ENCODE results near the gene SERPINB5.
A peak's percentile ranks its signal among the peaks of the same experiment; 100 is the strongest.
"Not testable (repeated sequence)": the region's sequence is repeated elsewhere in the genome, so short reads cannot be mapped to it uniquely, and the experiment has no call there.

The SERPINB5 gene

DNA sequence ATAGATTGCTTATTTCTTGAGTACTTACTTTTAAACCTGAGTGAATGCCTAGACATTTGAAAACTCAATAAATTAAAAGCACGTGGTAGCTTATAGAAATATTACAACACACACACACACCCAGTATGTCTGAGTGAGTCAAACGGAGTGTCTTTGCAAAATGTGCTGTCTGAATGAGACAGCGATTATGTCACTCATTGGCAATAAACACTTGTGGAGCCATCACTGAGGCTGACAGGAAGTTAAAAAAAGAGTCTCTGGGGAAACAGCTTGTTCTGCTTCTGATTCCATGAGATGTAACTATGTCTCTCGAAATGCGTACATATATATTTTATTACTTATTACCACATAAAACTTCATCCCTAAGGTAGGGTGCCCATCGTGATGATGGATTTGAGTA is 32.2 kb upstream of the SERPINB5 start:
- TF ChIP-seq POU2F2 (IDR thresholded peaks at IDR 0.05; ENCODE audit: low read depth, low read length): no peak
- TF ChIP-seq TAF1 (IDR thresholded peaks at IDR 0.05; ENCODE audit: low read depth, low read length): no peak
- no peak for TF ChIP-seq SPI1 (IDR thresholded peaks at IDR 0.05; ENCODE audit: low read depth, low read length)
- TF ChIP-seq PAX5 (IDR thresholded peaks at IDR 0.05; ENCODE audit: insufficient read depth, low read length, severe bottlenecking): no peak
- TF ChIP-seq POLR2AphosphoS5 (IDR thresholded peaks at IDR 0.05; ENCODE audit: low read depth, low read length): no peak
- no peak for TF ChIP-seq POLR2A (IDR thresholded peaks at IDR 0.05; ENCODE audit: low read depth, low read length)
- FAIRE-seq: peak; percentile 38
- no peak for DNase-seq (ENCODE audit: insufficient read length, low spot score)

DNA sequence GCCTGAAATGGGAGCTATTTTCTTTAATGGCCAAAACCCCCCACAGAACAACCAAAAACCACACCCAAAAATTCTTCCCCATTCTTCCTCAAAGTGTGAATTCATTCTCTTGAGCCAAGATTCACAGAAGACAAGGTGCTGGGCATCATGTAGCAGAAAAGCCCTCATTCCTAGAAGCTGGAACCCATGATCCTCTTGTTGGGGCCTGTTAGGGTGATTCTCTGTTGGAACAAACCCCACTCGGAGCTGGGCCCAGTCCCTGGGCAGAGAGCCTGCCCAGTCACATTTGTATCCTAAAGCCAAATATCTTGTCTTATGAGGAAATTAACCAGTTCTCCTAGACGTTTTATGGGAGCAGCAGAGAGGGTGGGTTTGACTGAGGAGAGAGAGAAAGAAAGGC is 31.7 kb upstream of the SERPINB5 start:
- DNase-seq (ENCODE audit: insufficient read length, low spot score) (no peak), FAIRE-seq (peak; percentile 57)
- no peak for TF ChIP-seq SPI1 (IDR thresholded peaks at IDR 0.05; ENCODE audit: low read depth, low read length)
- no peak for TF ChIP-seq POLR2AphosphoS5 (IDR thresholded peaks at IDR 0.05; ENCODE audit: low read depth, low read length)
- no peak for TF ChIP-seq TAF1 (IDR thresholded peaks at IDR 0.05; ENCODE audit: low read depth, low read length)
- TF ChIP-seq POLR2A (IDR thresholded peaks at IDR 0.05; ENCODE audit: low read depth, low read length): no peak
- TF ChIP-seq PAX5 (IDR thresholded peaks at IDR 0.05; ENCODE audit: insufficient read depth, low read length, severe bottlenecking): no peak
- TF ChIP-seq POU2F2 (IDR thresholded peaks at IDR 0.05; ENCODE audit: low read depth, low read length): no peak

DNA sequence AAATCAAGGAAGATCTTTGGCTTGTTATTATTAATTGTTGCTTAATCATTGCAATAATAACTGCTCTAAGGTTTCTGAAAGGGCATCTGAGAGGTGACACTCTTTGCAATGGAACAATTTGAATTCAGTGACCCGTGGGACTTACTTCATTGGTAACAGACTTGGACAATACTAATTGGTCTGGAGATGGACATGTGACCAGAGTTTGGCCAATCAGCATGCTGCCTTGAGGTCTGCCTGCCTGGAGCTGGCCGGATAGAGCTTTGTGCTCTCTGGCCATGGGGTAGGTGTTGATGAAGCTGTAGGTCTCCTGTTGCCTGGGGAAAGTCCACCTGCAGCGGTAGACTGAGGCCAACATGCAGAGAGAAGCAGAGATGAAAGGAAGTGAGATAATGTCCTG is 30.5 kb upstream of the SERPINB5 start:
- FAIRE-seq: peak; percentile 38
- no peak for DNase-seq (ENCODE audit: insufficient read length, low spot score)
- TF ChIP-seq POU2F2 (IDR thresholded peaks at IDR 0.05; ENCODE audit: low read depth, low read length) (no peak), POLR2A (IDR thresholded peaks at IDR 0.05; ENCODE audit: low read depth, low read length) (no peak), PAX5 (IDR thresholded peaks at IDR 0.05; ENCODE audit: insufficient read depth, low read length, severe bottlenecking) (no peak), TAF1 (IDR thresholded peaks at IDR 0.05; ENCODE audit: low read depth, low read length) (no peak), POLR2AphosphoS5 (IDR thresholded peaks at IDR 0.05; ENCODE audit: low read depth, low read length) (no peak), SPI1 (IDR thresholded peaks at IDR 0.05; ENCODE audit: low read depth, low read length) (no peak)

DNA sequence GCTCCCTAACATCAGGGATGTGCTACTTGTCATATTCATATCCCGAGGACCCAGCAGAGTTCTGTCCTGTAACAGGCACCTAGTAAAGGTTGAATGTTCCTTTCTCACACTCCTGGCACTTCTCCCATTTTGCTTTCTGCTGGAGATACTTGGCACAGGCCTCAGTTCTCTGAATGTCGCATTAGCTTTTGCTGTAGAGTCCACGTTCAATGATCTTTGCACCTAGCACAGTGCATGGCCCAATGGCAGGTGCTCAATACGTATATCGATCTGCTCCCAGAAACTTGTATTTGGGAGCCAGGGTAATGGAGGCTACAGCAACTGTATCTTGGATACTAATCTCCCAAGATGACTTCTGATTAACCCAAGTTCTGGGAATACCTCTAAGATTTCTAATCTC is 29.7 kb upstream of the SERPINB5 start:
- FAIRE-seq (no peak), DNase-seq (ENCODE audit: insufficient read length, low spot score) (no peak)
- TF ChIP-seq PAX5 (IDR thresholded peaks at IDR 0.05; ENCODE audit: insufficient read depth, low read length, severe bottlenecking): no peak
- TF ChIP-seq SPI1 (IDR thresholded peaks at IDR 0.05; ENCODE audit: low read depth, low read length): no peak
- TF ChIP-seq POLR2AphosphoS5 (IDR thresholded peaks at IDR 0.05; ENCODE audit: low read depth, low read length): no peak
- TF ChIP-seq POU2F2 (IDR thresholded peaks at IDR 0.05; ENCODE audit: low read depth, low read length): no peak
- no peak for TF ChIP-seq TAF1 (IDR thresholded peaks at IDR 0.05; ENCODE audit: low read depth, low read length)
- TF ChIP-seq POLR2A (IDR thresholded peaks at IDR 0.05; ENCODE audit: low read depth, low read length): no peak

DNA sequence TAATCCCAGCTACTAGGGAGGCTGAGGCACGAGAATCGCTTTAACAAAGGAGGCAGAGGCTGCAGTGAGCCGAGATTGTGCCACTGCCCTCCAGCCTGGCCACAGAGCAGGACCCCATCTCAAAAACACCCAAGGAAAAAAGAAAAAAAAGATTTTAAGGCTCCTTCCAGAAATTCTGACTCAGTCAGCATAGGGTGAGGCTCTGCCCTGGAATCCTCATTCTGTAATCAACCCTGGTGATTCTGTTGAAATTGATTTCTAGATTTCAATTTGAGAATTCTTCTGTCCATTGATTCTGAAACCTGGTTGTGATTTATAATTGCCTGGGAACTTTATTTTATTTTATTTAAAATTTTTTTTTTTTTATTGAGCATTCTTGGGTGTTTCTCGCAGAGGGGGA is 27.3 kb upstream of the SERPINB5 start:
- no peak for FAIRE-seq
- TF ChIP-seq POLR2A (IDR thresholded peaks at IDR 0.05; ENCODE audit: low read depth, low read length) (no peak), SPI1 (IDR thresholded peaks at IDR 0.05; ENCODE audit: low read depth, low read length) (no peak), TAF1 (IDR thresholded peaks at IDR 0.05; ENCODE audit: low read depth, low read length) (no peak), POU2F2 (IDR thresholded peaks at IDR 0.05; ENCODE audit: low read depth, low read length) (no peak), PAX5 (IDR thresholded peaks at IDR 0.05; ENCODE audit: insufficient read depth, low read length, severe bottlenecking) (no peak), POLR2AphosphoS5 (IDR thresholded peaks at IDR 0.05; ENCODE audit: low read depth, low read length) (no peak)
- no peak for DNase-seq (ENCODE audit: insufficient read length, low spot score)

DNA sequence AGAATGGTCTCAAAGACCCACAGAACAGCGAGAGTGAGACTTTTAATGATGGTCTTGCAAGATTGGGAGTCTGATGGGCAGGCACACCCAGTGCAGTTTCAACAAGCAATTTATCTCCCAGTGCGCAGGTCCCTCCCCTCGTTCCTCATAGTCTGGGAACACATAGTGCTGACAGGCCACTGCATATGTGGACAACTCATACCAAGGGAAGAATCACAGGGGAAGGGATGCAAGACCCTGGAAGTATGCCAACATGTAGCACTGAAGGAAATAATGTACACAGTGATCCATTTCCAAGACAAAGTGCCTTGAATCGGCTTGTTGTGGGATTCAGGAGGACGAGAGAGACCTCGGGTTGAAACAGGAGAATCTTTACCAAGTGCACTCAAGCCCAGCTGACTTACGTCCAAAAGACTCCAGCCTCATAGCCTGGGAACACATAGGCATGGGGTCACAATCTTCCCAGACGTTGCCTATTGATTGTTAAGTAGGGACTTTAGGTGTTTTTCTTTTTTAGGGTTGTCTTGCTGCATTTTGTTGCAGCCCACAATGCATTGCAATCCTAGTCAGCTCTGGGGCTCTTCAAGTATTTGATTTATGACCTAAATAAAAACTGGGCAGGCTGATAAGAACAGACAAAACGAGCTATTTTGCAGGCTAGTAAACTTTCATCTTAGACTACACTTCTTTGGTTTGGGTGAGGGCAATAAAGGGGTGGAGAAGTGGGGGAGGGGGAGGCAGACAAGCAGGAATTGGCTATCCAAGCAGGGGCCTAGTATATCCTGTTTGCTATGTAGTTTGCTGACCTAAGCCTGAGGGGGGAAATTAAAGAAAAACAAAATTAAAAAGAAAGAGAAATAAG is 24.7 kb upstream of the SERPINB5 start:
- no peak for TF ChIP-seq PAX5 (IDR thresholded peaks at IDR 0.05; ENCODE audit: insufficient read depth, low read length, severe bottlenecking)
- no peak for TF ChIP-seq POLR2AphosphoS5 (IDR thresholded peaks at IDR 0.05; ENCODE audit: low read depth, low read length)
- no peak for TF ChIP-seq POU2F2 (IDR thresholded peaks at IDR 0.05; ENCODE audit: low read depth, low read length)
- TF ChIP-seq TAF1 (IDR thresholded peaks at IDR 0.05; ENCODE audit: low read depth, low read length): no peak
- no peak for TF ChIP-seq POLR2A (IDR thresholded peaks at IDR 0.05; ENCODE audit: low read depth, low read length)
- no peak for TF ChIP-seq SPI1 (IDR thresholded peaks at IDR 0.05; ENCODE audit: low read depth, low read length)
- no peak for FAIRE-seq

DNA sequence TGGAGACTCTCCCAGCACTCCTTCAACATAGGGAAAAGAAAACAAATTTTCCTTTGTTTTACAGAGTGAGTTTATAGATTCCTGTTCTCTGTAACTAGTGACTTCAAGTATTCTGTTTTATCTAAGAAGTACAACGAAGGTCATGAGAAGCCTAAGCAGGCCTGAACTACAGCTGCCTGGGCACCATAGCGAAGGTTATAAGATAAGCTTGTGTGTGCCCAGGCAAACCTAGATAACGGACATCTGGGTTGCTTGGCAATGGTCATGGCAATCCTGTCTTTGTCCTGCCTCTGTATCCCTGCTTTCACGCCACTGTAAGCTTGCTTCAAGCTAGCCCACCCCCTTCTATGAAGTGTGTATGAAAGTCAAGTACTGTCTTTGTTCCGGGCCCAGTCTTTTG is 24.0 kb upstream of the SERPINB5 start:
- not testable (repeated sequence) for DNase-seq (ENCODE audit: insufficient read length, low spot score)

More for the DNA sequence above, 24.7 kb upstream of the SERPINB5 start:
- no peak for DNase-seq (ENCODE audit: insufficient read length, low spot score)

DNA sequence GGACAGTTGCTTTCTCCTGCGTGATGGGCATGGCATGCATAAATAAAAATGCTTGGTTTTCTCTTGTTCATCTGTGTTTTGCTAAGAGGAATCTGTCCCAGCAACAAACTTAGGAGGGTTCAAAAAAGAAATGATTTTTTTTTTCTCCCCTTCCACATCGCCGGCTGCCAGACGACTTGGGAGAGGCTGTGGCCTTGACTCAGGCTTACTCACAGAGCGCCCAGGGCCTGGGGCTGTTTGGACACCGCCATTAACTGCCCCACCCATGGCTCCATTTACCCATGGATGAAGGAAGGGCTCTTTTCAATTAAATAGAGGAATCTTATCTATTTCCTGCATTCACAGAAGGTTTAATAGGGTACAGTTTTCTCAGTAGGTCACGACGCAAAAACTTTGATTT is 22.3 kb upstream of the SERPINB5 start:
- no peak for DNase-seq (ENCODE audit: insufficient read length, low spot score)
- TF ChIP-seq POLR2AphosphoS5 (IDR thresholded peaks at IDR 0.05; ENCODE audit: low read depth, low read length) (no peak), POU2F2 (IDR thresholded peaks at IDR 0.05; ENCODE audit: low read depth, low read length) (no peak), PAX5 (IDR thresholded peaks at IDR 0.05; ENCODE audit: insufficient read depth, low read length, severe bottlenecking) (no peak), SPI1 (IDR thresholded peaks at IDR 0.05; ENCODE audit: low read depth, low read length) (no peak), TAF1 (IDR thresholded peaks at IDR 0.05; ENCODE audit: low read depth, low read length) (no peak), POLR2A (IDR thresholded peaks at IDR 0.05; ENCODE audit: low read depth, low read length) (no peak)
- no peak for FAIRE-seq

More for the DNA sequence above, 24.0 kb upstream of the SERPINB5 start:
- FAIRE-seq: not testable (repeated sequence)

DNA sequence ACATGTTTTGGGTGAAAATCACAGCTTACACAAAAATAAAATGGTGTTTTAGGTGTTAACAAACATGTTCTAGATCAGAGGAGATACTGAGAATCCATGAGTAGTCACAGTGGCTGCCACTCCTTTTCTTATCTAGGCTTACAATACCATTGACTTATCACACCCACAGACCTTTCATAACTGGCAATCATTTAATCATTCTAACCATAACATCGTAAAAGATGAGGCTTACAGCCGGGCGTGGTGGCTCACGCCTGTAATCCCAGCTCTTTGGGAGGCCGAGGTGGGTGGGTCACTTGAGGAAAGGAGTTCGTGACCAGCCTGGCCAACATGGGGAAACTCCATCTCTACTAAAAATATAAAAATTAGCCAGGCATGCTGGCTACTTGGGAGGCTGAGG is 18.8 kb upstream of the SERPINB5 start:
- FAIRE-seq (no peak), DNase-seq (ENCODE audit: insufficient read length, low spot score) (no peak)
- TF ChIP-seq SPI1 (IDR thresholded peaks at IDR 0.05; ENCODE audit: low read depth, low read length) (no peak), PAX5 (IDR thresholded peaks at IDR 0.05; ENCODE audit: insufficient read depth, low read length, severe bottlenecking) (no peak), POU2F2 (IDR thresholded peaks at IDR 0.05; ENCODE audit: low read depth, low read length) (no peak), TAF1 (IDR thresholded peaks at IDR 0.05; ENCODE audit: low read depth, low read length) (no peak), POLR2A (IDR thresholded peaks at IDR 0.05; ENCODE audit: low read depth, low read length) (no peak), POLR2AphosphoS5 (IDR thresholded peaks at IDR 0.05; ENCODE audit: low read depth, low read length) (no peak)

DNA sequence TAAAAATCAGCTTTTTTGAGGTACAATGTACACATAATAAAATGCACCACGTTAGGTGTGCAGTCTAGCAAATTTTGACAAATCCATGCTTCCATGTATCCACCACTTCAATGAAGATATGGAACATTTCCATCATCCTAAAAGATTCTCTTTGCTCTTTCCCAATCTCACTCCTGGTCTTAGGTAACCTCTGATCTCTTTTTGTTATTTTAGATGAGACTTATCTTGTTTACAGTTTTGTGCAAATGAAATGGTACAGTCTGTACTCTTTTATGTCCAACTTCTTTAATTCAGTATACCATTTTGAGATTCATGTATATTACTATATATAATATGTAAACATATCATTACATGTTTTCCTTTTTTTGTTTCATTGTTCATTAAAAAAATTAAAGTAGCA is 16.3 kb upstream of the SERPINB5 start:
- DNase-seq (ENCODE audit: insufficient read length, low spot score) (no peak), FAIRE-seq (no peak)
- TF ChIP-seq PAX5 (IDR thresholded peaks at IDR 0.05; ENCODE audit: insufficient read depth, low read length, severe bottlenecking) (no peak), TAF1 (IDR thresholded peaks at IDR 0.05; ENCODE audit: low read depth, low read length) (no peak), POU2F2 (IDR thresholded peaks at IDR 0.05; ENCODE audit: low read depth, low read length) (no peak), SPI1 (IDR thresholded peaks at IDR 0.05; ENCODE audit: low read depth, low read length) (no peak), POLR2A (IDR thresholded peaks at IDR 0.05; ENCODE audit: low read depth, low read length) (no peak), POLR2AphosphoS5 (IDR thresholded peaks at IDR 0.05; ENCODE audit: low read depth, low read length) (no peak)

Data from GM12891 (cell line).